D721Med (cell line): ENCODE data around the gene KSR1.

Experiments
- DNase-seq: peaks from one replicate; pipeline ENCODE4 v3.0.0; 2011; ENCODE audit warnings: low spot score; ENCODE audit not compliant: insufficient read length
- FAIRE-seq: peaks from 2 replicates; lab custom pipeline; 2011; peaks lifted over from hg19 to GRCh38; lab: Jason Lieb, UNC
- CTCF ChIP-seq: IDR thresholded peaks from 2 replicates; pipeline ENCODE4 v1.5.1; 2012; ENCODE audit warnings: mild to moderate bottlenecking, control low read depth; ENCODE audit not compliant: insufficient read depth; ENCODE audit errors: missing control alignments

The KSR1 gene

GRCh38 chr17:27579304-27579703 is 123.1 kb downstream of the KSR1 start:
- FAIRE-seq, result no peak
- DNase-seq, result no peak
- TF ChIP-seq CTCF, result no peak

- no peak for DNase-seq
- no peak for FAIRE-seq
- no peak for TF ChIP-seq CTCF
Observed at GRCh38 chr17:27579897-27580321, 123.7 kb downstream of the KSR1 start.

GRCh38 chr17:27581016-27581415 is 124.8 kb downstream of the KSR1 start:
- FAIRE-seq (no peak), DNase-seq (no peak)
- TF ChIP-seq CTCF, result no peak

GRCh38 chr17:27582696-27583095 is 126.4 kb downstream of the KSR1 start:
- FAIRE-seq, result no peak
- no peak for TF ChIP-seq CTCF
- DNase-seq, result no peak

GRCh38 chr17:27585153-27585681 is 129.0 kb downstream of the KSR1 start:
- no peak for TF ChIP-seq CTCF
- DNase-seq (no peak), FAIRE-seq (no peak)

- FAIRE-seq (no peak), DNase-seq (no peak)
- TF ChIP-seq CTCF, result no peak
Observed at GRCh38 chr17:27585792-27586191, 129.5 kb downstream of the KSR1 start.

- DNase-seq (no peak), FAIRE-seq (no peak)
- no peak for TF ChIP-seq CTCF
Observed at GRCh38 chr17:27586203-27586721, 130.0 kb downstream of the KSR1 start.
